Neural cell (in vitro differentiated cells): ENCODE data around the gene ATP11A. TPM values are rescaled to one million over a fixed set of nuclear protein-coding genes. Genes with fewer than 3 reads are reported as not detected.

Source experiments
- H2AFZ ChIP-seq: fragments of 200-600, 300-800 bp; sonication (generic), shearing (Covaris generic); 2 replicates; pipeline ENCODE4 v1.6.0; 2014; ENCODE audit warnings: low read depth, mild to moderate bottlenecking, antibody characterized with exemption, low read length, moderate library complexity
- H3F3A ChIP-seq: fragments of 200-600 bp; shearing (Covaris generic); 2 replicates; pipeline ENCODE4 v1.6.1; 2016; ENCODE audit warnings: mild to moderate bottlenecking, moderate library complexity, mixed read lengths, antibody characterized with exemption, low read length; ENCODE audit not compliant: insufficient read depth, poor library complexity, severe bottlenecking
- H3K27ac ChIP-seq: fragments of 200-600, 300-800 bp; sonication (generic), shearing (Covaris generic); 2 replicates; pipeline ENCODE4 v1.5.1; 2014; ENCODE audit warnings: mild to moderate bottlenecking, low read length, moderate library complexity
- H3K27me3 ChIP-seq: fragments of 300-800, 200-600 bp; sonication (generic), shearing (Covaris generic); 2 replicates; pipeline ENCODE4 v1.6.0; 2014; ENCODE audit warnings: mild to moderate bottlenecking, low read depth, low read length, moderate library complexity; ENCODE audit not compliant: insufficient read depth
- H3K36me3 ChIP-seq: fragments of 300-800, 200-600 bp; sonication (generic), shearing (Covaris generic); 2 replicates; pipeline ENCODE4 v1.5.1; 2014; ENCODE audit warnings: mild to moderate bottlenecking, antibody characterized with exemption, low read length, moderate library complexity; ENCODE audit not compliant: insufficient read depth
- H3K4me2 ChIP-seq: fragments of 300-800, 200-600 bp; sonication (generic), shearing (Covaris generic); 2 replicates; pipeline ENCODE4 v1.6.0; 2014; ENCODE audit warnings: mild to moderate bottlenecking, low read length
- H3K4me3 ChIP-seq: fragments of 300-800, 200-600 bp; sonication (generic), shearing (Covaris generic); 2 replicates; pipeline ENCODE4 v1.5.1; 2014; ENCODE audit warnings: mild to moderate bottlenecking, low read length, moderate library complexity
- H3K79me2 ChIP-seq: fragments of 200-600 bp; shearing (Covaris generic); replicated peaks from 2 replicates; pipeline ENCODE4 v1.6.0; 2014; ENCODE audit warnings: mild to moderate bottlenecking, low read length, moderate library complexity; ENCODE audit not compliant: insufficient read depth
- H3K9ac ChIP-seq: fragments of 300-800, 200-600 bp; sonication (generic), shearing (Covaris generic); 2 replicates; pipeline ENCODE4 v1.6.1; 2016; ENCODE audit warnings: mild to moderate bottlenecking, low read length, mixed read lengths
- H3K9me2 ChIP-seq: fragments of 200-600 bp; shearing (Covaris generic); 2 replicates; pipeline ENCODE4 v1.6.1; 2016; ENCODE audit warnings: mild to moderate bottlenecking, low read length, mixed read lengths; ENCODE audit not compliant: insufficient read depth
- H3K9me3 ChIP-seq: fragments of 200-600, 300-800 bp; sonication (generic), shearing (Covaris generic); 2 replicates; pipeline ENCODE4 v1.6.1; 2016; ENCODE audit warnings: mild to moderate bottlenecking, mixed run types, low read length, moderate library complexity, mixed read lengths
- H4K20me1 ChIP-seq: fragments of 200-600 bp; shearing (Covaris generic); 2 replicates; pipeline ENCODE4 v1.6.1; 2016; ENCODE audit warnings: mild to moderate bottlenecking, mixed run types; ENCODE audit not compliant: insufficient read depth
- EP300 ChIP-seq: fragments of 450-650 bp; conservative IDR thresholded peaks from 2 replicates; pipeline ENCODE4 v1.6.1; 2014; ENCODE audit warnings: antibody characterized with exemption, mild to moderate bottlenecking, moderate library complexity; ENCODE audit not compliant: poor library complexity, severe bottlenecking
- EZH2 ChIP-seq: fragments of 200-600, 300-800 bp; shearing (Covaris generic), sonication (generic); IDR thresholded peaks from 2 replicates; pipeline ENCODE4 v1.6.1; 2014; ENCODE audit warnings: antibody characterized with exemption, low read length, borderline replicate concordance, mild to moderate bottlenecking; ENCODE audit not compliant: insufficient read depth, poor library complexity, severe bottlenecking
- MXI1 ChIP-seq: fragments of 450-650 bp; conservative IDR thresholded peaks from 2 replicates; pipeline ENCODE4 v1.6.1; 2014; ENCODE audit warnings: antibody characterized with exemption, mild to moderate bottlenecking; ENCODE audit not compliant: poor library complexity, severe bottlenecking
- POLR2AphosphoS5 ChIP-seq: IDR thresholded peaks from 2 replicates; pipeline ENCODE4 v1.6.1; 2012
- RAD21 ChIP-seq: fragments of 450-650 bp; conservative IDR thresholded peaks from 2 replicates; pipeline ENCODE4 v1.6.1; 2014; ENCODE audit warnings: antibody characterized with exemption, mild to moderate bottlenecking, moderate library complexity
- SMC3 ChIP-seq: fragments of 450-650 bp; conservative IDR thresholded peaks from 2 replicates; pipeline ENCODE4 v1.6.1; 2014; ENCODE audit warnings: antibody characterized with exemption, mild to moderate bottlenecking, moderate library complexity; ENCODE audit not compliant: poor library complexity
- TAF1 ChIP-seq: IDR thresholded peaks from 2 replicates; pipeline ENCODE4 v1.6.1; 2012; ENCODE audit warnings: low read depth
- polyA plus RNA-seq: library from polyadenylated mRNA; depleted of rRNA; stranded (reverse); fragments of >200 nt; gene quantifications from 2 replicates; pipeline ENCODE4 v1.2.3, GENCODE V29; 2014
- TF ChIP-seq, protein P1 (sequence below): IDR thresholded peaks from 2 replicates; pipeline ENCODE4 v1.6.1; 2012; ENCODE audit warnings: borderline replicate concordance
- TF ChIP-seq, protein P2 (sequence below): fragments of 450-650 bp; IDR thresholded peaks from 2 replicates; pipeline ENCODE4 v1.5.1; 2014; ENCODE audit warnings: antibody characterized with exemption, mild to moderate bottlenecking, moderate library complexity; ENCODE audit not compliant: poor library complexity, severe bottlenecking

Gene ATP11A
- polyA plus RNA-seq, 1 donor from 2014 or later: 3.0 TPM

DNA sequence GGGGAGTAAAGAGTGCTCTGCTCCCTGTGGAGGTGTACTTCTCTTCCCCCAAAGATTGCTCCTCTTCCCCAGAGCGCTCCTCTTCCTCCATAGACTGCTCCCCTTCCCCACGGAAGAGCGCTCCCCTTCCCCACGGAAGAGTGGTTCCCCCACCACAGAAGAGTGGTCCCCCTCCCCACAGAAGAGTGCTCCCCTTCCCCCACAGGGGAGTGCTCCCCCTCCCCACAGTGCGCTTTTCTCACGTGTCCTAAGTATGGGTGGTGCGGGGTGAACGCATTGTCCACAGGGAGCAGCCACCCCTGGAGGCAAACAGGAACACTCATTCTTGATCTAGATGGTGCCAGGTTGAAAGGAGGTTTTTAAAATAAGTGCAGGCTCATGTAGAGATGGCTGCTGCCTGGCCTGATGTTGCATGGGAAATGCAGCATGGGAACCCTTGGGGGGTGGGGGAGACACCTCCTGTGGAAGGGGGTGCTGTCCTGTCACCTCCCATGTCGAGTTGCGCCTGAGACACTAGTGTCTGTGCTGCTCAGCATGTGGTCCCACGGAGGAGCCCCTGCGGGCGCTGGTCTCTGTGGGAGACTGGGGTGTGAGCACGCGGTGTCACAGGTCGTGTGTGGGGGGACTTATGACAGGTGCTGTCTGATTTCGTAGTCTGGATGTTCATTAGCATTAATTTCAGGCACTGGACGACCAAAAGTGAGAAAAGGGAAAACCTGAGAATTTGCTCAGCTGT, 52.2 kb downstream of the ATP11A start:
- no peak overlapping the region for H3K4me2 ChIP-seq
- no peak overlapping the region for H3K4me3 ChIP-seq
- H3K36me3 ChIP-seq: no peaks in the 10 kb centered on the region
- H2AFZ ChIP-seq: no peak overlapping the region
- no peaks in the 10 kb centered on the region for H3K9me2 ChIP-seq
- no peaks in the 10 kb centered on the region for H3K79me2 ChIP-seq
- H4K20me1 ChIP-seq: no peaks in the 10 kb centered on the region
- no peak overlapping the region for H3K27ac ChIP-seq
- H3K9ac ChIP-seq: no peak overlapping the region
- no peak for TF ChIP-seq RAD21
- no peak for TF ChIP-seq POLR2AphosphoS5
- TF ChIP-seq TAF1: no peak
- TF ChIP-seq SMC3: no peak
- no peak for TF ChIP-seq EP300
- TF ChIP-seq, protein P1, sequence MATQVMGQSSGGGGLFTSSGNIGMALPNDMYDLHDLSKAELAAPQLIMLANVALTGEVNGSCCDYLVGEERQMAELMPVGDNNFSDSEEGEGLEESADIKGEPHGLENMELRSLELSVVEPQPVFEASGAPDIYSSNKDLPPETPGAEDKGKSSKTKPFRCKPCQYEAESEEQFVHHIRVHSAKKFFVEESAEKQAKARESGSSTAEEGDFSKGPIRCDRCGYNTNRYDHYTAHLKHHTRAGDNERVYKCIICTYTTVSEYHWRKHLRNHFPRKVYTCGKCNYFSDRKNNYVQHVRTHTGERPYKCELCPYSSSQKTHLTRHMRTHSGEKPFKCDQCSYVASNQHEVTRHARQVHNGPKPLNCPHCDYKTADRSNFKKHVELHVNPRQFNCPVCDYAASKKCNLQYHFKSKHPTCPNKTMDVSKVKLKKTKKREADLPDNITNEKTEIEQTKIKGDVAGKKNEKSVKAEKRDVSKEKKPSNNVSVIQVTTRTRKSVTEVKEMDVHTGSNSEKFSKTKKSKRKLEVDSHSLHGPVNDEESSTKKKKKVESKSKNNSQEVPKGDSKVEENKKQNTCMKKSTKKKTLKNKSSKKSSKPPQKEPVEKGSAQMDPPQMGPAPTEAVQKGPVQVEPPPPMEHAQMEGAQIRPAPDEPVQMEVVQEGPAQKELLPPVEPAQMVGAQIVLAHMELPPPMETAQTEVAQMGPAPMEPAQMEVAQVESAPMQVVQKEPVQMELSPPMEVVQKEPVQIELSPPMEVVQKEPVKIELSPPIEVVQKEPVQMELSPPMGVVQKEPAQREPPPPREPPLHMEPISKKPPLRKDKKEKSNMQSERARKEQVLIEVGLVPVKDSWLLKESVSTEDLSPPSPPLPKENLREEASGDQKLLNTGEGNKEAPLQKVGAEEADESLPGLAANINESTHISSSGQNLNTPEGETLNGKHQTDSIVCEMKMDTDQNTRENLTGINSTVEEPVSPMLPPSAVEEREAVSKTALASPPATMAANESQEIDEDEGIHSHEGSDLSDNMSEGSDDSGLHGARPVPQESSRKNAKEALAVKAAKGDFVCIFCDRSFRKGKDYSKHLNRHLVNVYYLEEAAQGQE: no peak
- TF ChIP-seq, protein P2, sequence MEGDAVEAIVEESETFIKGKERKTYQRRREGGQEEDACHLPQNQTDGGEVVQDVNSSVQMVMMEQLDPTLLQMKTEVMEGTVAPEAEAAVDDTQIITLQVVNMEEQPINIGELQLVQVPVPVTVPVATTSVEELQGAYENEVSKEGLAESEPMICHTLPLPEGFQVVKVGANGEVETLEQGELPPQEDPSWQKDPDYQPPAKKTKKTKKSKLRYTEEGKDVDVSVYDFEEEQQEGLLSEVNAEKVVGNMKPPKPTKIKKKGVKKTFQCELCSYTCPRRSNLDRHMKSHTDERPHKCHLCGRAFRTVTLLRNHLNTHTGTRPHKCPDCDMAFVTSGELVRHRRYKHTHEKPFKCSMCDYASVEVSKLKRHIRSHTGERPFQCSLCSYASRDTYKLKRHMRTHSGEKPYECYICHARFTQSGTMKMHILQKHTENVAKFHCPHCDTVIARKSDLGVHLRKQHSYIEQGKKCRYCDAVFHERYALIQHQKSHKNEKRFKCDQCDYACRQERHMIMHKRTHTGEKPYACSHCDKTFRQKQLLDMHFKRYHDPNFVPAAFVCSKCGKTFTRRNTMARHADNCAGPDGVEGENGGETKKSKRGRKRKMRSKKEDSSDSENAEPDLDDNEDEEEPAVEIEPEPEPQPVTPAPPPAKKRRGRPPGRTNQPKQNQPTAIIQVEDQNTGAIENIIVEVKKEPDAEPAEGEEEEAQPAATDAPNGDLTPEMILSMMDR: no peak
- no peak for TF ChIP-seq MXI1
- no peak for TF ChIP-seq EZH2
- H3K9me3 ChIP-seq: no peaks in the 10 kb centered on the region
- H3F3A ChIP-seq: no peaks in the 10 kb centered on the region
- H3K27me3 ChIP-seq: no peaks in the 10 kb centered on the region

GRCh38 chr13:112742583-112742982, 52.7 kb downstream of the ATP11A start:
- no peaks in the 10 kb centered on the region for H3F3A ChIP-seq
- no peaks in the 10 kb centered on the region for H3K9me2 ChIP-seq
- H3K9me3 ChIP-seq: no peaks in the 10 kb centered on the region
- no peak overlapping the region for H3K4me3 ChIP-seq
- TF ChIP-seq SMC3 (no peak), TAF1 (no peak), RAD21 (no peak), POLR2AphosphoS5 (no peak), EZH2 (no peak), EP300 (no peak), MXI1 (no peak)
- TF ChIP-seq, protein P2: no peak
- TF ChIP-seq, protein P1: no peak
- H3K79me2 ChIP-seq: no peaks in the 10 kb centered on the region
- no peaks in the 10 kb centered on the region for H4K20me1 ChIP-seq
- no peaks in the 10 kb centered on the region for H3K27me3 ChIP-seq
- H3K4me2 ChIP-seq: no peak overlapping the region
- no peak overlapping the region for H2AFZ ChIP-seq
- no peak overlapping the region for H3K27ac ChIP-seq
- H3K9ac ChIP-seq: no peak overlapping the region
- no peaks in the 10 kb centered on the region for H3K36me3 ChIP-seq
